Osteocyte (in vitro differentiated cells): ENCODE results near the gene NRXN2. TPM values are rescaled to one million over a fixed set of nuclear protein-coding genes. Genes with fewer than 3 reads are reported as not detected.

Experiments used
- total RNA-seq: library from RNA; stranded (reverse); gene quantifications from 2 replicates; pipeline ENCODE4 v1.2.1, GENCODE V29; 2021

The NRXN2 gene
- total RNA-seq, 1 donor from 2014 or later = 2.6 TPM

Other genes starting within 250 kb of the NRXN2 start
- gene SLC22A11, start 167.3 kb downstream of the NRXN2 start, total RNA-seq = not detected in 2 replicates
- gene SLC22A12, start 132.0 kb downstream of the NRXN2 start, total RNA-seq = not detected in 2 replicates
- 10.3 and 11.2 TPM in 2 replicates for gene RASGRP2, start 20.9 kb upstream of the NRXN2 start, total RNA-seq
- gene PYGM, start 36.8 kb upstream of the NRXN2 start, total RNA-seq = 0.73 and 0.84 TPM in 2 replicates
- gene SF1, start 55.3 kb upstream of the NRXN2 start, total RNA-seq = 267 and 290 TPM in 2 replicates
- gene MAP4K2, start 80.0 kb upstream of the NRXN2 start, total RNA-seq = 16.0 and 18.6 TPM in 2 replicates
- 27.1 and 29.2 TPM in 2 replicates for gene MEN1, start 87.4 kb upstream of the NRXN2 start, total RNA-seq
- 0.68 and 1.7 TPM in 2 replicates for gene CDC42BPG, start 121.5 kb upstream of the NRXN2 start, total RNA-seq
- 57.4 and 61.0 TPM in 2 replicates for gene EHD1, start 155.4 kb upstream of the NRXN2 start, total RNA-seq
- gene ATG2A, start 194.0 kb upstream of the NRXN2 start, total RNA-seq = 23.6 and 28.7 TPM in 2 replicates
- 21.3 and 26.8 TPM in 2 replicates for gene PPP2R5B, start 201.5 kb upstream of the NRXN2 start, total RNA-seq
- not detected in 2 replicates for gene GPHA2, start 212.7 kb upstream of the NRXN2 start, total RNA-seq
- not detected in 2 replicates for gene MAJIN, start 248.9 kb upstream of the NRXN2 start, total RNA-seq